HG02938 (cell line): Measurements from ENCODE around the gene NUDT1.

Experiments
- ATAC-seq: cut with Tn5 transposase; IDR thresholded peaks from one replicate; pipeline ENCODE4 v1.9.1; 2021; ENCODE audit warnings: mild to moderate bottlenecking, moderate library complexity; ENCODE audit not compliant: unreplicated experiment

The NUDT1 gene

DNA sequence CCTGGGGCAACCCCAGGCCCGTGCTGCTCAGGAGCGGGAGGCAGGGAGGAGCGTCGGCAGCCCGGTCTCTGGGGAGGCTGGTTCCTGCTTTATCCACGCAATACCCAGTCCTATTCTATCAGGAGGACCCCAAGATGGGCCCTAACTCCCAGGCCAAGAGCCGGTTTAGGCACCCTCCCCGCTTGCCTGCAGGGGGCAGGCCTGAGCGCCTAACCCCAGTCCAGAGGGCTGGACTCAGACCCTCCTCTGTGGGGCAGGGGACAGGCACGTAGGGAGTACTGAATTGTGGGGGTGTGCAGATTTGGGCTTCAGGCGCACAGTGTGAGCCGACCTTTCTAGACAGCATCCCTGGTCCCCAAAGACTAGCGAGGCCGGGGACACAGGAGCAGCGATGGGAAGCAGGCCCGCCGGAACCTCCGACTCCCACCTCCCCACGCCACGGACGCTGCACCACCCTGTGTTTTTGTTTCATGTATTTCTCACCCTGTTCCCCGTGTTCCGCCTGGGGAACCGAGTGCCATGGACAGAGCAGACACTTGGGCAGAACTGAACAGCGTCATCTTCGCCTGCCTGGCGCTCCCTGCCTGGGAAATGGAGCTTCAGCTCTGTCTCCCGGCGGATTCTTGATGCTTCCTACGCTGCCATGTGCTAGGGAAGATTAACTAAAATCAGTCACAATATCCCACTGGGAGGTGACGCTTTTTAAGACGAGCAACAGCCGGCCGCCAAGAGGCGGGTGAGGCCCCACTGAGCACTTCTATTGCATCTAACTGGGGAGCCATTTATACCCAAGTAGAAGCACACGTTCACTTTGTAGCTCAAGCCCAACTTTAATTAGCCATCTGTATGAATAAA is 5.3 kb downstream of the NUDT1 start:
- ATAC-seq: no peak

DNA sequence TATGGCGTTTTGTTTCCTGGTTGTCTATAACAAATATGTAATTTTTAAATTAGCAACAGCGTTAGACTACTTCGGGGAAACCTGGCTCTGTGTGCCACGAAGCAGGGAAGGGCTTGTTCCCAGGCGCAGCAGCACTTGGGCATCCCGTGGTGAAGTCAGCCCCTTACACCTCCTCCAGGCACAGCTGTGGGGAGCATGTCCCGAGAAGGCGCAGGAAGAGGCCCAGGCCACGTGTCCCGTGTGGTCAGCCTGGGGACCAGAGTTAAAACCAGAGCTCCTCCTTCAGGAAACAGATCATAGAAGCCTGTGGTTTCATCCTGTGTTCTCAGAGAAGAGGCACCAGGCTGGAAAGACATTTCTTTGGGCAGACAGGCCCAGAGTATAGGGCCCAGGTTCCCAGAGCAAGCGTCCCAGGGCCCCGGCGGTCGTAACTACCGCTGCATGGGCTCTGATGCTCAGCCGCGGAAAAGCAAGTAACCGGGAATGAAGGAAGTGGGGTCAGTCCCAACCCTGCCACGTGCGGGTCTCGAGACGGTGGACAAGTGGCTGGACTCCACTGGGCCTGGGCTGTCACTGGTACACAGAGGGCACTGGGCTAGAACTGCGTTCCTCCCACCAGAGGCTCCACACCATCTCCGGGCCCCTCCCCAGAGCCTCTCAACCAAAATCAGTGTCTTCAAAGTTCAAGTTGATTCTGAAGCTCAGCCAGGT is 7.1 kb downstream of the NUDT1 start:
- ATAC-seq: no peak

DNA sequence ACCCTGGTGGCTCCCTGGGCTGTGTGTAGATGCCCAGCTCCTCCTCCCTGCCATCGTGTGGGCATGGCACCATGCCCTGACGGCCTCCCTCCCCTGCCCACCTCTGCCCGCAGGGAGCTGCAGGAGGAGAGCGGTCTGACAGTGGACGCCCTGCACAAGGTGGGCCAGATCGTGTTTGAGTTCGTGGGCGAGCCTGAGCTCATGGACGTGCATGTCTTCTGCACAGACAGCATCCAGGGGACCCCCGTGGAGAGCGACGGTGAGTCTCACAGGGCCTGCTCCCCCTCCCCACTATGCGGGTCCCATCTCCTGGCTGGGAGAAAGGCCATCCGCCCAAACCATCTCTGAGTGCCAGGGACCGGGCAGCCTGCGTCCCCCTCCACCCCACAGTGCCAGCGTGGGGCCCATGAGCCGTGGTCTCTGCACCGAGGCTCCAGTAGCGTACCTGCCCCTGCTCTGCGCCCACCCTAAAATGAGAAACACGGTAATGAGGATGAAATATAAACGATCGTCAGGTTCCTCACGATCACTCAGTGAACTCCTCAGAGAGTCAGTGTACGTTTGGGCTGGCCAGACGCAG is 7.8 kb downstream of the NUDT1 start:
- ATAC-seq: no peak

DNA sequence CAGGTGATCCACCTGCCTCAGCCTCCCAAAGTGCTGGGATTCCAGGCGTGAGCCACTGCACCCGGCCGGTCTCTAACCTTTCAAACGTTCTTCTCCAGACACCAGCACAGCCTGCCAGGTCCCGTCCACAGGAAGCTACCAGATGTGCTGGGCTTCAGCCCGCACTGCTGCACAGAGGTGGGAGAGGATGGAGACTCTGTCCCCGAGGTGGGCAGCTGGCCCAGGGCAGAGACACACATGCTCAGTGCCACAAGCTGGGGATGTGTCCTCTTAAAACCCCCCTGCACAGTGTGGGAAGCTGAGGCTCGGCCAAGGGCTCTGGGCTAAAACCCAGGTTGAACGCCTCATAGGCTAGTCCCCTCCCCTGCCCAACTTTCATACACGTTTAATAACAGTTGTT is 9.4 kb downstream of the NUDT1 start:
- ATAC-seq: no peak

DNA sequence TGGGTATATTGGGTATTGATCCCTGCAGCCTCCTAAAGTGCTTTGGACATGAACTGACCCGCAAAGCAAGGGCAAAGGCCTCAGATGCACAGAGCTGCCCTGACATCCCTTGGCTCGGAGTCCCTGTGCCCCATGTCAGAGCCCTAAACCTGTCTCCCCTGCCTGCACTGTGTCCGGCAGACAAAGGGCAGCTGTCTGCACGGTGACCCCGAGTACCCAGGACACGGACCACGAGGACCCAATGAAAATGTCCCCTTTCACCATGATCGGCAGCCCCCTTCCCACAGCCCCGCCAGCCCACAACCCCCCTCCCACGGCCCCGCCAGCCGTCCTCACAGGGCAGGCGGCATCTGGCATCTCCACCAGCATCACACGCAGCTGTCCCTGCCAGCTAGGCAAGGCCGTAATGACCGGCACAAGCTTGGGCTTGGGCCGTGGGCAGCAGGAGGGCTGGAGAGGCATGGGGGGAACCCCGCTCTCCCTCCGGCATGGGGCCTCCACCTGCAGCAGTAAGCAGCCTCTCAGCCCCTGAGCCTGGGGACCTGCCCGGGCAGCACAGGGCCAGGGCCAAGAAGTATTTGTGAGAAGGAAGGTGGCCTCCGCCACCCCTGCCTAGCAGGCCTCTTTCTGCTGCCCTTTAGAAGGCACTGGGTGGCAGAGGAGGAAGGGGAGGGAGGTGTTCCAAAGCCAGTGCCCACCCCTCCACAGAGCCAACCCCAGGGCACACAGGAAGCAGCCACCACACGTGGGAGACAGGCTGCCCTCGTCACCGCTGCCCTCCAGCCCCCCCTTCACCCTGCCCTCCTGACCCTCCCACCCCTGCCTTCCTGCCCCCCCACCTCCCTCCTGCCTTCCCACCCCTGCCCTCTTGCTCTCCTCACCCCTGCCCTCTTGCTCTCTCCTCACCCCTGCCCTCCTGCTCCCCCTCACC is 10.1 kb downstream of the NUDT1 start:
- ATAC-seq: no peak

DNA sequence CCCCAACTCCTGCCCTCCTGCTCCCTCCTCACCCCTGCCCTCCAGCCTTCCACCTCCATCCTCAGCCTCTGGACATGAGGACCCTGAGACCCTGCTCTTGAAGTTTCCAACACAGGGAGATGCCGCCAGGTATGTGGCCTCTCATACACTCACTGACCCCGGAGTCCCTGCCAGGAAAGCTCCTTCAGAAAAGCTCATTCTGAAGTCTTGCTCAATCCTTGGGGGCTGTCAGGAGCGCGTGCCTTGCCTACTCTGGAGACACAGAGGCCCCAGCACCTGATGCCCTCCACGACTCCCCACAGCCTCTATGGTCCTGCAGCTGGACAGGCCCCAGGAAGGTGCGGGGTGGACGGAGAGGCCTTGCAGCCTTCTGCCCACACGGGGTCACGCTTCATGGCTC is 11.0 kb downstream of the NUDT1 start:
- ATAC-seq: no peak

DNA sequence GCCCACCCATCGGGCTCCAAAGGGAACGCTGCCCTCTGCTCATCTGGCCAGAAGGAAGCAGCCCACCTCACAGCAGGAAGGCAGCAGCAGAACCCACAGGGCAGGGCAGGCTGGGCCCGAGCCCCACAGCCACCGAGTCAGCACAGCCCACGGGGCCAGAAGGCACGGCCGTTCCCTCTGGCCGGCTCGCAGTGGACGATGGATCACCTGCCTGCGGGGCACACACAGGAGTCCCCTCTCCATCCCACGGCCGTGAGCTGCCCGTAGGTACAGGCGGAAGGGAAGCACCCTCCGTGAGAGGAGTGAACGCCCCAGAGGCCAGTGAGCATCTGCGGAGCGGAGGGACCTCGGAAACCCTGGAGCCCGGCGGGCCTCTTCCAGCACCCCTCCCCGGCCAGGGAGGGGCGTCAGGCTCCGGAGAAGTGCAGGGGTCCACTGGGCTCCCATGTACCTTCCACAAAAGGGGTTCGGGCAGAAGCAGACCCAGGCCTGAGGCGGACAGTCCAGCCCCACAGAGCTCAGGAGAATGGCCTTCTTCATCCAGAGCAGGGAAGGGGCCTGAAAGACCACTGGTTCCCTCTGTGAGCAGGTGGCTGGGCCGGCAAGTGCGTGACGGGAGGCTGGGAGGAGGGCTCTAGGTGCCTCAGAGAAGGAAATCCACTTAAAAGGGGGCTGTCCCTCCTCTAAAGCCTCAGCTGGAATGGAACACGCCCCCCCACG is 11.7 kb downstream of the NUDT1 start:
- ATAC-seq: no peak

DNA sequence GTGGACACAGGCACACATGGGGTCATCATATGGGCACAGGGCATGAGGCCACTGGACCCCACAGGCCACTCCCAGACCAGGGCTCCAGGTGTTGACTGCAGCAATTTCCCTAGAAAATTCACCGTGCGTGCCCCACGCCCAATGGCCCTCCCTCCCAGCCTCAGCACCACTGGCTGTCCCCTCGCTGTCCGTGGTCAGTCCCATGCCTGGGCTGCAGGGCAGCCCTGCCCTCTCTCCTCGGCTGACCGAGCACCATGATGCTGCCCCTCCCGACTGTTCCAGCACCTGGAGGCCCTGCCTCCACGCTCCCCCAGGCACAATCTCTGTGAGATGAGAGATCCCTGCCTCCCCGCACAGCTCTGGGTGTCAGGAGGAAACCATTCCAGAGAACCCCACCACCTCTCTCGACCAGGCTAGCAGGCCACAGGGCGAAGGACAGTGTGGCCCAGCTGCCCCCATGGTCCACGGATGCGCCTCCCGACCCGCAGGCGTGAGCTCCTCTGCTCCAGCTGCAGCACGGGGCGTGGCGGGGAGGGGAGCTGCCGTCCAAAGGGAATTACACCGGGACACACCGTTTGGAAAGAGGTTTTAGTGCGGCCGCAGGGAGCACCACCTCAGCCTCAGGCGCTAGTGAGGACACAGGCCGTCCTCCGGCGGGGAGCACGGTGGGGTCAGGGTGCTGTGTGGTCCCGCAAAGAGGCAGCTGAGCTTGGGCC is 12.6 kb downstream of the NUDT1 start:
- ATAC-seq: no peak

DNA sequence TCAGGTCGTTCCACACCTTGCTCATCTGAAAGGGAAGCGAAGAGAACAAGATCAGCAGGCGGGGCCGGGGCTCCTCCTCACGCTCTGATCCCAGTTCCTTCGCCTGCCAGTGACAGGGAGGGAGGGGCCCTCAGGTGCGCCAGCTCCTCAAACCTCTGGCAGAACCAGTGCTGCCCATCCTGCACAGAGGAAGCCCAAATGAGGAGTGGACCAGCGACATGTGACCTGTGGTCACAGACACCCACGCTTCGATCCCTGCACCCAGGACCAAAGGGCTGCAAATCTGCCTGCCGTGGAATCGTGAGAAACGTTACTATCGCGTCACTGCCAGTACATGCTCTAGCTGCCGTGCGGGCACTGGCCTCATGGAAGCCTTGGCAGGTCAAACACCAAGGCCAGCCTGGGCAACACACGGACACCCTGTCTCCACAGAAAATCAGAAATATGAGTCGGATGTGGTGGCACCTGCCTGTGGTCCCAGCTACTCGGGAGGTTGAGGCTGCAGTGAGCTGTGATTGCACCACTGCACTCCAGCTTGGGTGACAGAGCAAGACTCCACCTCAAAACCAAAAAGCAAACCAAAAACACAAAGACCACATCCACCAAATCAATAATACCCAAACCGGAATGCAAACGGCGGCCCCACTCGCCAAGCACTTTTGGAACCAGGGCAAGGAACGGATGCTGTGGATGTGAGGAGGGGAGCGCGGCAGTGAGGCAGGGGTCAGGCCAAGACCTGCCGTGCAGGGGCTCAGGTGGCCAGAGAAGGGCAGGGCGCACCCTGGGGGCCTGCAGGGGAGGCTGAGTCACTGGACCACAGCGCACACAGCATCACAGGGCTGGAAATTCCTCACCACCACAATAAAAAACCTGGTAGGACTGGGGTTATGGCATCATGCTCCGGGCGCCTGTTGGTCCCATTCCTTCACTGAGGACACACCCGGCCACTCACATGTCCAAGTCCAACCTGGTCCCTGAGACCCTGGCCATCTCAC is 13.4 kb downstream of the NUDT1 start:
- no peak for ATAC-seq

DNA sequence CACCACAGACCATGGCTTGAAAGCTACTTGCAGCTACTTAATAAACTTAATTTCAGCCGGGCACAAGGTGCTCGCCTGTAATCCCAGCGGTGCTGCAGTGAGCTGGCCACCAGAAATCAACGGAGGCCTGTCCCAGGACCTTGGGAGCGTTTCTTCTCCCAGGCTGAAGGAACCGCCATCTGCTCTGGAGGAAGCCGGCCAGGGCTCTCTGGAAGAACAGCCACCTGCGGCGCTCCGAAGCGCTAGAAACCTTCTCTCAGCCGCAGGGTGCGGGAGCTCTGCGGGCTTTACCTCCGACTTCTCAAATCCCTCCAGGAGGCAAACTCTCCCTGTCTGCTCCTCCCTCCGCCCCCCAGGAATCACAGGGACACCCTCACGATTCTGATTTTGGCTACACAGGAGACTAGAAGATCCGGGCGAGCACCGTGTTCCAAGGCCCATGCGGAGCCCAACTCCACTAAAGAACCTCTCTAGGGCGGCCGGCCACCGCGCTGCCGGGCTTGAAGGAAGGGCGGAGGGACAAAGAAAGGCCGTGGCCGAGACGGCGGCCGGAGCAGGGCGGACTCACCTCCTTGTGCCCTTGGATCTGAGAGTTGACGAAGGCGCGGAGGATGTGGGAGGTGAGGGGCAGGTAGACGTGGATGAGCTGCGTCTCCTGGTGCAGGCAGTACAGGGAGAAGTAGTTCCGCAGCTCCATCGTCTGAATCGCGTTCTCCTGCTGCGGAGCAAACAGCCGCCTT is 14.4 kb downstream of the NUDT1 start:
- ATAC-seq: no peak

DNA sequence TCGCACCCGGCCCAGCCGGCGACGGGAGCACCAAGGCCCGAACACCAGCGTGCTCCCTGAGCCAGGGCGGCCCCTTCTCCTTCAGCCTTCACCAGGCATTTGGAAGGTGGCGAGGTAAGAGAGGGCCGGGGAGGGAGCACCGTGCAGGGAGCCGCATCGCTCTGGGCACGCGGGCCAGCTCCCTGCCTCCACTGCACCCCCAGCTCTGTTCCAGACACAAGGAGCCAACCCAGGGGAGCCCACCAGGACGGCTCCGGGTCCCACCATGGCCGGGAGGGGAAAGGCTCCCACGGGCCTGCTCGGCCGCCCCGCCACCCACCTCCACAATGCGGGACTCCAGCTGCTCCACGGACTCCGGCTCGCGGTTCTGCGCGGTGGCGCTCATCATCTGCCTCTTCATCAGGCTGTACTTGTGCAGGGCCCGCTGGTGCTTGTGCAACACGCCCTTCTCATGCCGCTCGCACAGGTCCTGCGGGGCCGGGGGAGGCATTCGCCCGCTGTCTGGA is 15.1 kb downstream of the NUDT1 start:
- ATAC-seq: no peak

DNA sequence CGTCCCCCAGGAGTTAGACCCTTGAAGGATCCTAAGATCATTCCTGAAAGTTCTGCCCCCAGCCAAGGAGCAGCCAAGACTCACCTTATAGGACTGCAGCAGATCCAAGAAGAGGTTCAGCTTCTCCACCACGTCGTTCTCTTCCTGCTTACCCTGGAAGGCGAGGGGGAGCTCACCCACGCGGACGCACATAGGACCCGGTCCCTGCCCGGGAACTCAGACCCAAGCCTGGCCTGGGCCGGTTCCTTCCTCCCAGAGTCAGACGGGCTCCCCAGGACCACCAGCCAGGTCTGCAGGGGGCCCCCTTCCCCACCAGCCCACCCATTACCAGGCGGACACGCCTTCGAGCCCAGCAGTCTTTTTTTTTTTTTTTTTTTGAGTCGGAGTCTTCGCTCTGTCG is 15.6 kb downstream of the NUDT1 start:
- ATAC-seq: no peak

DNA sequence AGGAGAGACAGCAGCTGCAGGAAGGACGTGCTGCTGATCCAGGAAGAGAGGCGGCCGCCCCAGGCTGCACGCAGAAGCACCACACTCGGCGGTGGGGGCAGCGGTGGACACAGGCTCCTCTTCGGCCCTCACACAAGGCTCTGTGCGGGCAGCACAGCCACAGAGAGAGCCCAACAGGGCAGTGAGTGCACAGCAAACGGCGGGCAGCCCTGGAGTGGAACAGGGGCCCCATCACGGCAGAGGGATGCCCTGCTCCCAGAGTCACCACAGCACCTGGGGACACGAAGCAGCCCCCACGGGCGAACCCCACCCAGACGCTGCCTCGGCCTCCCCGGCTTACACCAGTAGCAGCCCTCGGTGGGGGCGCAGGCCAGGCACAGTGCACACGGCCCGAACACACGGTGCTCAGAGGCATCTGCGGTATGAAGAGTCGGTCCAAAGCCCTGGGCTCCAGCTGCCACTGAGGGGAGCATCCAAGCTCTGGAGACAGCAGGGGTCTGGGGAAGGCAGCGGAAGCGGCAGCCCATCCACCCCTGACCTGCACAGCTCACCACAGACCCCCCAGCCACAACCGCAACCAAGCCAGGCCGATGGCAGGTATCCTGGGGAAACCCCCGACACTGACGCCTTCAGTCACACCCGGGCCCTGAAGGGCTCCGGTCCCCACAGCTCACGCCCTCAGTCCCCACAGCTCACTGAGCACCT is 16.8 kb downstream of the NUDT1 start:
- ATAC-seq: no peak

DNA sequence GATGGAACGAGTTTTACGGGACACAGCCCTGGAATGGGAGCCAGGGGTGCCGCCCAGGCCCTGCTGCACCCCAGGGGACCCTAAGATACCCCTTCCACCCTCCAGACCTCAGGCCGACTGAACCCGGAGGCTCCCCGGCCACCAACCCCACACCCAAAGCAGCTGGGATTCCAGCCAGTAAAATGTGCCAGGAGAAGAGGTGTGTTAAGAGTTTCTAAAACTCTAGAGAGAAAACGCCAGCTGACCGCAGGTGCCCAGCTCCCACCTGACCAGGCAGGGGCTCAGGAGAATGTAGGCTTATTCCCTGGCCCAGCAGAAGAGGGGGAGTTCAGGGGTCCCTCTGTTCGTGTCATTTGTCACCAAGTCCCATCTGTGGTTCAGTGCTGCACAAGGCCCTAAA is 17.5 kb downstream of the NUDT1 start:
- ATAC-seq: no peak

DNA sequence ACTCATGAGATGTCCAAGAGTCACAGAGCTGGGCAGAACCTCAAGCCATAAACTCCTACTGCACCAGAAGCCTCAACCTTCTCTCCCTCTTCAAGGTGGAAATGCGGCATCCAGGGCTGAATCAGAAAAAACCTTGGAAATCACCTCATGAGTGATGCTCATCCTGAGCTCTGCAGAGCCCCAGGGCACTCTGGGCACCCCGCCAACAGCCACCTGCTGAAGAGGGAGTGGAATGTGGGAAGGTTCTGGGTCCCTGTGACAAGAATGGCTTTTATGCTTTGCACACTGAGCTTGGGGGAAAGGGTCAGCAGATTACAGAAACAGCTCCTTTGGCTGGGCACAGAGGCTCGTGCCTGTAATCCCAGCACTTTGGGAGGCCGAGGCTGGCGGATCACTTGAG is 18.8 kb downstream of the NUDT1 start:
- no peak for ATAC-seq

DNA sequence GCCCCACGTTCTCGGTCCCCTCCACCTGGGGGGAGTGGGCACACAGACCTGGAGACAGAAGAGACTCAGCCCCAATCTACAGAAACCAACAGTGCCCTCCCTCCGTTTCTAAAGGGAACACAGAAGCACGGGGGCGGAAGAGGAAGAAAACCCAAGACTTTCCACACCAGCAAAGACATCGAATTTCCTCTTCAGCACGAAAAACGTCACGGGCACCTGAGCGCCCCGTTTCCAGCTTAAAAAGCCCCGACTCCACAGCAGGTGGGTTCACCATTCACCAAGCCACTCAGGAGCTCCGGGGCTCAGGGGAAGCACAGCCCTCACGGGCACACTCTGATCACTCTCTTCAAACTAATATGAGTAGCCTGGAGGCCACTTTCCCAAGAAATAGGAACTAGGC is 19.6 kb downstream of the NUDT1 start:
- no peak for ATAC-seq

DNA sequence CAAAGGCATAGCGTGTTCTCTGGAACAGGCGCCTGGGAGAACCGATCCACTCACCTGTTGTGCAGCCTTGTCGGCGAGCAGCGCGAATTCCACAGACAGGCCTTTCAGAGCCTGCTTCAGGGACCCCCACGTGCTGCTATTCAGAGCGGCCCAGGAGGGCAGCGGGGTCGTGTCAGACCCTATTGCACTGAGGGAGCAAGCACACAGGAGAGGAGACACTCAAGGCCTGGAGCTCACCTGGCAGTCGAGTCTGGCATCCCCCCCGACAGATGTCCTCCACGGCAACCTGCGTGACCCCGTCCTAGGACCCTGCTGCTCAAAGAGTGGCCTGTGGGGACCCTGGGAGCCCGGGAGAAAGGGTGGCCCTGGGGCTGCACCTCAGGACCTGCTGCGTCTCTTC is 21.1 kb downstream of the NUDT1 start:
- ATAC-seq: no peak
